ENCODE data around the gene OSM.

- TF ChIP-seq CTCF (IDR thresholded peaks at IDR 0.05) (no peak), NFIC (IDR thresholded peaks at IDR 0.05; ENCODE audit: borderline replicate concordance) (no peak), GABPA (IDR thresholded peaks at IDR 0.05; ENCODE audit: low read depth) (no peak), PBX3 (IDR thresholded peaks at IDR 0.05) (no peak), POLR2AphosphoS5 (IDR thresholded peaks at IDR 0.05; ENCODE audit: low read depth, low read length) (no peak)
These were observed 29.8 kb downstream of the OSM start for GRCh38 chr22:30236875-30237274.

Measured in SK-N-SH (cell line).